DMS79 treated with DMSO at 0.1 percent for 48 hours (cell line): ENCODE measurements around the gene ESAM.
"Not testable (repeated sequence)": the region's sequence is repeated elsewhere in the genome, so short reads cannot be mapped to it uniquely, and the experiment has no call there.

ENCODE experiments used
- DNase-seq: peaks from one replicate; lab custom pipeline; 2025; lab: John Stamatoyannopoulos, UW

ESAM gene

GRCh38 chr11:124770959-124771358, 8.9 kb upstream of the ESAM start:
- DNase-seq: not testable (repeated sequence)

DNA sequence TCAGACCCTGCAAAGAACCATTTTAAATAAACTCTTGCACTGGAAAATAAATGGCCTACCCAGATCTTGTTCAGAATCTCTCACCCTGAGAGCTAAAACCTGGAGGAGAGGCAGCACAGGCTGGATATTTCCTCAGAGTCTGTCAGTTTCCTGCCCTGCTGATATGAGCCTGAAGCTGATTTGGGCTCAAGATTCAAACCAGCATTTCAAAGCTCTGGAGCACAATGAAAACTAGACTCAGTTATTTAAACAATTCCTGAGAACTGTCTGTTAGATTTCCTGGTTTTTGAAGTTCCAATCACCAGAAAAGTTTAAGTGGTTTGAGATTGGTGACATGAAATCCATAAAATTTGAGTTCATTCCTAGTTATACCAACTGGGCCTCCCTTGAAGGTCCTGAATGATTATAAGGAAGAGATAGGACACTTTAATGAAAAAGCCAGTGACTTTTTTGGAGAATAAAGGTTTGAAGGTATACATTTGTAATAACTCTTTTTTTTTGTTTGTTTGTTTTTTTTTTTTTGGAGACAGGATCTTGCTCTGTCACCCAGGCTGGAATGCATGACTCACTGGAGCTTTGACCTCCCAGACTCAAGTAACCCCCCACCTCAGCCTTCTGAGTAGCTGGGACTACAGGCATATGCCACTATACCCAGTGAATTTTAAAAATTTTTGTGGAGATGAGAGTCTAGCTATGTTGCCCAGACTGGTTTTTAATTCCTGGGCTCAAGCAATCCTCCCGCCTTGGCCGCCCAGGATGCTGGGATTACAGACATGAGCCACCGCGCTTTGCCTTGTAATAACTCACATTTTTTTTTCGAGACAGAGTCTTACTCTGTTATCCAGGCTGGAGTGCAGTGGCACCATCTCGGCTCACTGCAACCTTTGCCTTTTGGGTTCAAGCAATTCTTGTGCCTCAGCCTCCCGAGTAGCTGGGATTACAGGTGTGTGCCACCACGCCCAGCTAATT, 8.0 kb upstream of the ESAM start:
- DNase-seq: no peak

DNA sequence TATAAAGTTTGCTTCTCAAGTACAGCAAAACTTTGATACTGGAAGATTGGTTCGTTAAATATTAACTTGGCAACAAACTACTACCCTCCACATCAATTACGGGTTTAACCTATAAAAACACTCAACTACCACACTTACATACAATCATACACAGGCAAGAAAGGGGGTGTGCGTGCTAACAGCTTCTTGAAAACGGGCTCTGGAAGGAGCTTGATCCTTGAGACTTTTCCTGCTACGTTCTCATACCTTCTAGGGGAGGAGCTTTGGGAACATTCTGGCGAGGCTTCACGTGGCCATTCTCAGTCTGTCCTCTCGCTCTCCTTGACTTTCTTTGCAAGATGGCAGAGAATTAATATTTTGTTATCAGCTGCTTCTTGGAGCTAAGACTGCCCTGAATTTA, 6.8 kb upstream of the ESAM start:
- no peak for DNase-seq

DNA sequence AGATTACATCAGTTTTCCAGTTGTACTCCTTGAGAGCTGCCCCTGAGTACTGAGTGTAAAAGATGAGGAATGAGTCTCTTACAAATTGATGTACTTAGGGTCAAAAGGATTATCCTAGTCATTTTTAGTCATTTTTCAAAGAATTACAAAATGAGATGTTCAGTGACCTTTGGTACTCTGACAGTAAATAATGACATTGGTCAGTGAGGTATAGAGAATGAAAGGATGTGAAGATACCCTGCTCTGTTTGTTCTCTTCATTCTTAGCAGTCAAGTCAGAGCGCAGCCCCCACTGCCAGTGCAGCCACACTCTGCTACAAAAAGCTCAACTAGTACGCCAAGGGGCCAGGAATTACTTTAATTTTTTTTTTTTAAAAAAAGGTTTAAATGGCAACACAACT, 4.1 kb upstream of the ESAM start:
- no peak for DNase-seq

- DNase-seq: peak; percentile 87
Observed at GRCh38 chr11:124763156-124763947, 1.3 kb upstream of the ESAM start.

DNA sequence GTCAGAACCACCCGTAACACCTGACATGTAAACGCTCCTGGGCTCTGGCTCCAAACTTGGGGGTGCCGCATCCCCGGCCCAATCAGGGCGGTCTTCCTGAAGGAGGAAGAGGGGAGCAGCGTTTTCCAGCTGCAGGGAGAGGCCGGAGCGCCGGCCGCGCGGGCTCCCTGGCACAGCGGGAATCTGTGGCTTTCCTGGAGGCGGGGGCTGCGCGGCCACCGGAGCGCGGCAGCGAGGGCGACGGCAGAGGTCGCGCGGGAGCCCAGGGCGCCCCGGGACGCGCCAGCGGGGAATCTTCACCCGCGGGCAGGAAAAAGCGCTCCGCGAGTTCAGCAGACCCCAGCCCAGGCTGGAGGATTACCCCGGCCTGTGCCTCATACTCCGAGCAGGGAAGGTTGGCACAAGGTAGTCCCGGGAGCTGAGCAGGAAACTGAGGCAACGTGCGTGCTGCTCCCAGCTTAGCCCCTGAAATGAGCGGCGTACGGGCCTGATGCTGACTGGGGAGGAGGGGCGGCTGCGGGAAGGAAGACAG, 600 bp upstream of the ESAM start:
- DNase-seq: no peak

GRCh38 chr11:124761301-124762104, 587 bp downstream of the ESAM start:
- DNase-seq: no peak

DNA sequence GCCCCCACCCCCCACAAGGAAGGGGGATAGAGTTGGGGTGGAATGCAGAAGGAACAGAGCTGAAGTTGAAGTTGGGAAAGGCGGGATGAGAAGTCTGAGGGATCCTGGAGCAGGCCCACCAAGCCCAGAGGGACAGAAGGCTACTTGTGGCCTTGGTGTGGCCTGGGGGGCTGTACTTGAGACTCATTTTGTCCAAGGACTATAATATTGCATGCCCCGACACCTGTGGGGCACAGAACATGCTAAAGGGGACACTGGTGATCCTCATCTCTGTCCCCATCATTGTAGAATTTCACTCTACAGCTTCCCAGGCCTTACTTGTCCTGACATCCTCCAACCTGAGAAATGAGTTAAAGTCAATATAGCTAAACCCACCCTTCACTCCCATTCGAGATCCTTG, 1.3 kb downstream of the ESAM start:
- DNase-seq: no peak

- DNase-seq: no peak
Observed at GRCh38 chr11:124760205-124760652, 1.9 kb downstream of the ESAM start.

DNA sequence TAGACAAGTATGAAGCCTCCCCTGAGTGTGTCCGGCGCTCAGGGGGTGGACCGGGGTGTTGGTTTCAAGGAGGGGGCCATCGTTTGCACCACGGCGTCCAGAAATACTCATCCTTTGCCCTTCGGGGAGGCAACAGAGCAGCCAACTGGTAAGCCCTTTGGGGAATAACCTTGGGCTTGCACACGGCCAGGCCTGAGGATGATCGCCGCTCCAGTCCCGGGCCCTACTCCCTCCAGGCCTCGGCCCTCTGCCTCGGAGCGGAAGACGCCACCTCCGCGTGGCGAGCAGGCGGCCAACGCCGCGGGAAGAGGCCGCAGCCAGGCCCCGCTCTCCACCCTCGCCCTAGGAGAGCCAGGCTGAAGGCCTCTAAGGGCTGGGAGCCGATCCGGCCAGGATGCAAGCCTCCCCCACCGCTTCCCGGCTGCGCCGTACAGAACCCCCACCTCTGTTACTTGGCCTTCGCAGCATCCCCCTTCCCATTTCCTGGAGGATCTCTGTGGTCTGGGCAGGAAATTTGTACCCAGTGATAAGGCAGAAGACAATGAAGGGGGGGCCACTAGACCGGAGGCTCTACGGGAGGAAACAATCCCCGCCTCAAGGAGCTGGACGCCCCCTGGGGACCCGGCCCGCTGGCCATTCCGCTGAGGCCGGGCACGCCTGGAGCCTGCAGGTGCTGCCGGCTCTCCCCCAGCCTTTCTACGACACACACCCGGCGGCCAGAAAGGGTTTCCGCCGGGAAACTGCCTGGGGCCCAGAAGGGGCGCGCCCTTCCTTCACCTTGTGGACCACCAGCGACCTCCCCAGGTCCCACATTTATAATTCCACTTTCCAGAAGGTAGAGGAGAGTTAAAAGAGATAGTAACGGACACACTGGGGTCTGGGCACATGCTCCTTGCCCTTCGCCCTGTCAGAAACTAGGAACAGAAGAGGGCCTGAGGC, 2.6 kb downstream of the ESAM start:
- DNase-seq: no peak

DNA sequence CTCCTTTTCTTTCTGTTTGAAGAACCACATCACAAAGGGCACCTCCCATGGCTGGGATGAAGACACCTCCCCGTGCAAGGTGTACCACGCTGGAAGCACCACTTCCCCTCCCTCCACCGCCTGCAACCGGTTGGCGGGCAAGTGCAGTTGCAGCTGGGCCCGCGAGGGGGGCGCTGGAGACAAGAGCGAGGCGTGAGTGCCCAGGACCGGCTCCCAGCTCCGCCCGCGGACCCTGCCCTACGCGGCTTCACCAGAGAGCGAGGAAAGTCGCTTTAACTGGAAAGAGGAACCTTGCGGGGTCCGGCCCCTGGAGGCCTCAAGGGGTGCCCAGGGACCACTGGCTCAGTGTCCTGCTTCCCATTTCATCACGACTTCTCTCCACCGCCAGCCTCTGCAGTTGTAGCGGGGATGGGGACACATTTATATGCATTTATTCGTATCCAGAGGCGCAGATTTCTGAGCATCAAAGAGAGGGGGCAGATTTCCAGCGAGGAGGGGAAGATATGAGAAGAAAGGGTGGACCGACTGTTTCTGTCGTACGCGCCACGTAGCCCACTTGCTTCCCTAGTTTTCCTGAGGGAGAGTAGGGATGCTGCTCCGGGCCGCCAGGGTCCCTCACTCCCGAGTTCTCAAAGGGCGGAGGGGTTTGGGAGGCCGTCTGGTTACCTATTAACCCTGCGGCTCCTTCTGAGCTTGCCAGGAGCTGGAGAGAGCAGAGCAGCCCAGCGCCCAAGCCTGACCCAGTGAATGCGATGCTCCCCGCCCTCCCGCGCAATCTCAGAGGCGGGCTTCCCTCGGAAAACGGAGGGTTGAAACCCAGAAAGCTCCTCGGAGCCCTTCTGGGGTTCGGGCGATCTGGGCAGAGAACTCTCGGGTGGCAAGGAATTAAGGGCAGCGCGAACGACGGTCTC, 3.5 kb downstream of the ESAM start:
- DNase-seq: peak; percentile 49

- no peak for DNase-seq
Observed at GRCh38 chr11:124757320-124757719, 4.8 kb downstream of the ESAM start.

DNA sequence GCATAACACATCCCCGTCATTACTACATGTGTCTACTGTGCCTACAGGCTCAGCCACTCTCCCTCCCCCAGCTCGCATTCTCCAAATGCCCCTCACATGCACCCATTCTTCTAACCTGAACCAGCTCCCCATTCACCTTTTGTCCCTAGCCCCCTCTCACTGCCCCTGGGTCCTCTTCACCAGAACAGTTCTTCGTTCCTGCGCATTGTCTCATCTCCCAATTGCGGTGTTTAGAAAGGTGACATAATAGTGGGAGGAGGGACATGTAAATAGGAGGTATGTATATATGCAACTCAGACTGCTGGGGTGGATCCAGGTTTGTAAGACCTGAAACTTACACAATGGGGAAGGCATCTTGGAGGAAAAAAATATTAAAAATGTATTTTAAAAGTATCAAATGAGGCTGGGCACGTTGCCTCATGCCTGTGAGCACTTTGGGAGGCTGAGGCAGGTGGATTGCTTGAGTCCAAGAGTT, 5.3 kb downstream of the ESAM start:
- no peak for DNase-seq

- DNase-seq: no peak
Observed at GRCh38 chr11:124756033-124756752, 5.9 kb downstream of the ESAM start.

DNA sequence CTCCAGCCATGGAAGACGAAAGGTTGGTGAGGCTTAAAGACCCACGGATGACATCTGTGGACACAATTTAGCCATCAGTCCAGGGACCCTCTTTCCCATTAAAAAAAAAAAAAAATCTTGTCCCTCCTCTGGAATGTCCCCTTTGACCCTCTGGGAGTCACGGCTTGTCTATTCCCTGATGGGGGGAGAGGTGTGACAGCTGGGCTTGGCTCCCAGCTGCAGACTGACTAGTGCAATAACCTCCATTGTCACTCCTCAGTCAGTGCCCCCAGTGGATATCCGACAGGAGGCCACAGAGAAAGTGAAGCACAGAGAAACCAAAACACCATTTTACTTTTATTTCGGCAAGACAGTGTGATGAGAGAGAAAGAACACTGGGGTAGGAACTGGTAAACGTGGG, 7.4 kb downstream of the ESAM start:
- DNase-seq: no peak

GRCh38 chr11:124754309-124754708, 7.8 kb downstream of the ESAM start:
- DNase-seq: no peak

- DNase-seq: no peak
Observed at GRCh38 chr11:124753624-124754023, 8.5 kb downstream of the ESAM start.

- DNase-seq: no peak
Observed at GRCh38 chr11:124753205-124753604, 8.9 kb downstream of the ESAM start.
